Stimulated activated CD4-positive, alpha-beta T cell treated with anti-CD3 and anti-CD28 coated beads, Interleukin-1b, Interleukin-23, amount 100 ng/mL, for 24 hours (primary cell): ENCODE data around the gene CXCL12.
A peak's percentile ranks its signal among the peaks of the same experiment; 100 is the strongest.

Source experiments
- DNase-seq, 4 experiments: peaks; one replicate each; pipeline ENCODE4 v3.0.0-alpha.2; 2020; ENCODE audit warnings: low read depth in 4 of 4, low spot score in 1 of 4

Gene CXCL12

DNA sequence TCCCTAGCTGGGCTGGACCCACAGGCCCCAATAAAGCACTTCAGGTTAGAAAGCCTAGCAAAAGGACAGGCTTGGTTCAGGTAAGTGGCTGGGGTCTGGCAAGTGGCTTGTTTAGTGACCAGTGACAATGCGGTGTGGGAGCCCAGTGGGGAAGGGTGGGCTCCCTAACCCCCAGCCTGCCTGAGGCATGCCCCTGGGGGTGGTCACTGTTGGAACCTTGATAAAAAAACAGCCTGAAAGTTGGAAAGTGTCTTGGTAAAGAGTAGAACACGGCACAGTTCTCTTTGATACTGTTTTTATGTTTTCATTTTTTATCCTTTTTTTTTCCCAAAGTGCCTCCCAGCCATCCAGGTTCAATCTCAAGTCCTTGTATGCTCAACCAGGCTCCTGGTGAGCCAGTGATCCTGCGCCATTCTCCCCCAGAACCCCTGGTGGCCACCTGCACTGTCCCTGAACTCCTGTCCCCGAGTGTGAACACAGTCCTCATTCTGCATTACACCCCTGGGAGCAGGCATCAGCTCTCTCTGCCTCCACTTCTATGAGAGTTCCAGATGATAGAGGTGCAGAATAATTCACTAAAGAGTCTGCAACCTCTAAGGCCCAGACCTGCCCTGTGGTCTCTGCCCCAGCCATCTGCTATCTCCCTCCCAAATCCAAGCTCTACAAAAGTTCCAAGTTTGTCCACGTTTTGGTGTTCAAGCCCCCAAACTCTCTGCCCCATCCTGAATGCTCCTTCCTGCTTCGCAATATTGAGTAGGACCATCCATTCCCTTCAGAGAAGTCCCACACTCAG lies 15.0 kb upstream of the CXCL12 start:
- DNase-seq, result no peak

DNA sequence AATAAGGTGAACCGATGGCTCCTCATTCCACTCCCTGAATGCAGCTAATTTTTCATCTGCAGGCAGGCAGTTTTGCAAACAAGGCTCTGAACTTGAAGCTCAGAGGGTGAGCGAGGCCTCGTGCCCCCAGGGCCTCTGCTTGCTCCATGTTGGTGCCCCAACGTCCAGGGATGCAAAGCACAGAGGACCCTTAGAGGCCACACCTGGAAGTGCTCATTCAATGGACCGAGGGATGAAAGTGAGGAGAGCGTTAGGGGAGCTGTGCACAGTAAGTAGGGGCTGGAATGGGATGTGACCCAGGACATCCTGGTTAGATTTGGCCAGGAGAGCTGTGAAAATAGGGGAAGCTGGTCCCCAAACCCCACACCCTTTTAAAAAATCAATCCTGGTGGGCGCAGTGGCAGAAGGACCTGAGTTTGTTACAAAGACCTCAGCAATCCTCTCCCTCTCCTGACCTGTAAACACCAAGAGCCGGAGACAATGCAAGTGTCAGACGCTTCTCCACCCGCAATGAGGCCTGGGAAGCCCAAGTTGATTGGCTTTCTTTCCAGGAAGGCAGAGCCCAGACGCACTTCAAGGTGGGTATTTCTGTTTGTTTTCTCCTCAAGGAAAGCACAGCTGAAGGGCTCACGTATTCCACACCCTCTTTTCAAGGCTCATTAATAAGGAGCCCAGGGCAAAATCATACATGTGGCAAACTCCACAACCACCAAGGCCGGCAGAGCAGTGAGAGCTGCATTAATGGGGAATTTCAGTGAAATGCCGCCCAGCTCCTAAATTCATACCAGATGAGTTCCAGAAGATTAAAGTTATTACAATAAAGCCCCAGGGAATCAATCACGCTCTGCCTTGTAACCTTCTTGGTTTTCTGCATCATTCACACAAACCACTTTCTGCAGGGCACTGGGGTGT lies 14.1 kb upstream of the CXCL12 start:
- DNase-seq, result no peak

DNA sequence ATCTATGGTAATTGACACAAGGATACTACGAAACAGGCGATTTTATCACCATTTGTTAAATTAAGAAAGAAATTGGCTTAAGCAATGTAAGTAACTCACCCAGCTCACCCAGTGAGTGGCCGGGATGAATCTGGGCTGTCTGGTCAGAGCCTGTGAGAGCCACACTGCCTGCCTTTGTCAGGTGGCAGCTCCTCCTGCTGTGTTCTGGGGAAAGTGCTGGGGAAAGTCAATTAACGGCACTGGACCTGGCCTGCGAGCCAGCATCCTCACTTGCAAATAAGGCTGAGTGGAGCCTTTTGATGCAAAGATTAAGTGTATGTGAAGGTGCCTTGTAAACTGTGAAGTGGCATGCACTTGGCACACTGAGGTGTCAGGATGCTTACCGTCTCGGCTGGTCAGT lies 13.4 kb upstream of the CXCL12 start:
- DNase-seq, result no peak

DNA sequence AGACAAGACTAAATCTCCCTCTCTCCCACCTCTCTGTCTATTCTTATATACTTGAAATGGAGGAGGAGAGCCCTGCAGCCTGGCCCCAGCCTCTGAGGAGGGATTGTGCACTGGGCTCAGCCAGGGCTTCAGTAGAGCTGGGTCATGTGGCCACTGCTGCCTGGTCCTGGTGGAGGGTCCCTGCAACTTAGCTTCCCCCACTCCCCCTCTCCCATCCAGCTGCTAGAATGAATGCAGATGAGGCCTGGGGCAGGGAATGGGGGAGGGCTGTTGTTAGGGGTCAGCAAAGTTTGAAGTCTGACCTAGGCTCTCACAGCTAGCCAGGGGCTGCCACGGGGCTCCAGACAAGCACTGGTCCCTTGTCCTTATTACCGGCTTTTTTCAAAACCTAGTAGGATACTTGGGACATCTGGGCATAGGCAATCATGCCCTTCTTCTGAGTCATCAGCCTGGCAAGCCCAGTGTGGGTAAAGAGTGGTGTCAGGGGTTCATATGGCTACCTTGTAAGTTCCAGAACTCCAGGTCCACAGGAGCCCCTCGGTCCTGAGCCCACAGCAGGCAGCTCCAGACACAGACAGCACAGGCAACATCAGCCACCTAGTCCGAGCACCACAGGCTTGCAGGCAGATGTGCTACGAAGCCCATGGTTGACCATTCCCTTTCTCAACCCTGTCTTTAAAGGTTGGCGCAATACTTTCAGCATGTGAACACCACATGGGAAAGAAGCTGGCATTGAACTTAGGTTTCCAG lies 12.8 kb upstream of the CXCL12 start:
- no peak for DNase-seq

DNA sequence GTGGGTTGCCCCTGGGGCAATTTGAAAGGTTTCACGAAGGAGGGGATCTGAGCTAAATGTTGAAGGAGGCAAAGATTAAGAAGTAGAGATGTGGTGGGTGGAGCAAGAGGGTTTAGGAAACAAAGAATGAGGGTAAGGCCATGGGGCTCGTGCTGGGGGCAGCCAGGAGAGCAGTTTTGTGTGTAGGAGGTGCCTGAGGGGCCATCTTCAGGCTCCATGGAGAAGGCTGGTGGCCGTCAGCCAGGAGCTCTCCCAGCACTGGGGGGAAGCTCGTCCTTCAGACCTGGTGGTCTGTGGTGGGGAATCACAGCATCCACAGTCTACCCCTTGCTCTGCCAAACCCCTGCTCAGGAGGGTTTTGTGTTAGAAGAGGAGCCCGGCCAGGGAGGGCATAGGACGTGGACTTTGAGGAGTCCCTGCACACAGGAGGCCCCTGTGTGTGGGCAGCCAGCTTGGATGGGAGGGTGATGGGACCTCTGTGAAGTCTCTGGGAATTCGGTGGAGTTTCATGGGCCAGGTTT lies 11.8 kb upstream of the CXCL12 start:
- DNase-seq, result no peak

DNA sequence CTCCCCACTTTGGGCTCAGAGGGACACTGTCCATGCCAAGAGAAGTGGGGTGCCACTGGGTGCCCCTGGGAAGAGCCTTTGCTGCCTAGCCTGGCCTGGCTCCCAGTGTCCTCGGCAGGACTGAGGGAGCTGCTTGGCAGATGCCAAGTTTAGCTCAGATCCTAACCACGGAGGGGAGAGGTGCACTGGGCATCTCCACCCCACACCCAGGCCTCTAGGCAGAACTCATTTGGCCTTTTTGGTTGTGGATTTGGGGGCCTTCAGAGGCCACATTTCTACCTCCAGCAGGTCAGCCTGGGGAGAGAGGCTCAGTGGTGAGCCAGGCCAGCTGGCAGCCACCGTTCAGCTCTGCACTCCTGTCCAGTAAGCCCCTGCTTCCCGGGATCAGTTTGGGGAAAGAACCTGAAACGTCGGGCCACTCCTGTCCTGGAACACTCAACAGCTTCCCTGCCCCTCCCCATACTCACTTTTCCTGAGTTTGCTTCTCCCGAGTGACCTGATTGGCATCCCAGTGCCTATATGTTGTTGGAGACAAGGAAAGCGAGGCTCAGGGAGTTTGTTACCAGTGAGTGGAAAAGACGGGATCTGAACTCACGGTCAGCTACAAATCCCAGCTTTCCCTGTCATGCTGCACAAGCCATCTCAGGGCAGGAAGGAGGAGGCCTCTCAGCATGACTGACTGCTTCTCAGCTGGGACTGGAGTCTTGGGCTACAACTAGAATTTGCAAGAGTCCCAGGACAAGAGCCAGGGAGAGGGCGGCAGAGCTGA lies 11.2 kb upstream of the CXCL12 start:
- no peak for DNase-seq

DNA sequence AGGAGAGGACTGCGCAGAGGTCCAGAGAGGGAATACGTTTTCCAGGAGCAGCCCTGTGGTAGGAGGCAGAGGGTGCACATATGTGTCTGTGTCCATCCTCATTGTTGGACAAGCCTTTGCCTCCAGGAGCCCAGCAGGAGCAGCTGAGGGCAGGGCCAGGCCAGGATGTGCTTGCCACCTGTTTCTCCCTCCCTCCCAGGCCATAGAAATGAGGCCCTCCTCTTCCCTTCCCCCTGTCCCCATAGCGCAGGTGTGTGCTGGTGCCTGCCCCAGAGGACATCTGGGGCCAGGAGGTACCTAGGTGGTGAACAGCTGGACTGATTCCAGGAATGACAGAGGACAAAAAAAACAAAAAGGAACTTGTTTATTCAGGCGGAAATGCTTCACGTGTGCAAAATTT lies 10.5 kb upstream of the CXCL12 start:
- no peak for DNase-seq

DNA sequence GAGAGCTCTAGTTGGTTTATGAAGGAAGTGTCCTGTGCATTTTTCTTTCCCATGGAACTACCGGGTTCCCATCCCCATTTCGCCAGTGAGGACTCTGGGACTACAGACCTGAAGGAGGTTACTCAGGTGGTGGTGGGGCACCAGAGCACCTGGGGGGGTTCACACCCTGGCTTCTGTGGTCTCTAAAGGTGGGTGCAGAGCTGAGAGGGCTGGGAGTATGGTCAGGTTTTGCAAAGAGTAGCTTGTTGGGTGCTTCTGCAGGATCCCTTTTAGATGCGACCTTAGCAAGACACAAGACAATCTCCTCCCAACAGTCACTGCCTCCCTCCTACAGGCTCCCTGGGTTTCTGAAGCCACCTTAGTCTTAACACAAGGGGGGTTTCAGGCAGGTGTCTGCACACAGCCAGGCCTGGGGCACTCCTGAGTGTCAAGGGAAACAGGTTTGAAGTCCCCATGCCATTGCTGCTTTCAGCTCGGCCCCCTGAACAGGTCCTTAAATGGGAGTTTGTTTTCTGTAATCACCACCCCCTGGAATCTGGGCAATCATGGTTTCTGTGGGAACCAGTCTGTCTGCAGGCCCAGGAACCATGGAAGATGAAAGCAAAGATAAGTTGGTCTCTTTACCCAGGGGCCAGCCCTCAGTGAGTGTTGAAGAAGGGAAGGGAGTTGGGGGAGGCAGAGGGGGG lies 9.9 kb upstream of the CXCL12 start:
- DNase-seq, result no peak

DNA sequence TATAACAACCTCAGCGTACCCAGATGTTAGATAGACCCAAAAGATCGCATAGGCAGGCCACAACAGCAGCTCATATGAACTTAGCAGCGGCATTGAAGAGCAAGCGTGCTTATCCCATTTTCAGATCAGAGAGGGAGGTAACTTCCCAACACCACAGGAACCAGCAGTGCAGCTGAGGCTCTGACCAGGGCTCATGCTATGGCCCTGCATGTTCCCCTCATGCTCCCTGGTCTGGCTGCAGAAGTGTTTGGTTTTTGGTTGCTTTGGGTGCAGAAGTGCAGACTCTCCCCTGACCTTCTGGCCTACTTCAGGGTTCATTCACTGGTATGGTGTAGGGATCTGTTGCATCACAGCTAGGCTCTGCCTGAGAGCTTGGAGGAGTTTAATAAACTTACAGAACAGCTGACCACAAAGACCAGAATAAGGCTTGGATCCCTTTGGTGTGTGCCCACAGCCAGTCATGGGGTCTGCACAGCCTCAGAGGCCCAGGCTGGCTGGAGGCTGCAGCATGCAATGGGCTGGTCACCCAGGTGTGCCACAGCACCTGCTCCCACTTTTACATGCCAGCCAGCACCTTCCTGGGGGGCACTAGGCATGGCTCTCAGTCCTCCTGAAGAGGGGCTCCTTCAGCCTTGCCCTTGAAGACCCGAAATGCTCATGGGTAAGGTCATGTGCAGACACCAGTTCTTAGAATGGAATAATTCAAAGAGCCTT lies 9.1 kb upstream of the CXCL12 start:
- DNase-seq, result no peak

DNA sequence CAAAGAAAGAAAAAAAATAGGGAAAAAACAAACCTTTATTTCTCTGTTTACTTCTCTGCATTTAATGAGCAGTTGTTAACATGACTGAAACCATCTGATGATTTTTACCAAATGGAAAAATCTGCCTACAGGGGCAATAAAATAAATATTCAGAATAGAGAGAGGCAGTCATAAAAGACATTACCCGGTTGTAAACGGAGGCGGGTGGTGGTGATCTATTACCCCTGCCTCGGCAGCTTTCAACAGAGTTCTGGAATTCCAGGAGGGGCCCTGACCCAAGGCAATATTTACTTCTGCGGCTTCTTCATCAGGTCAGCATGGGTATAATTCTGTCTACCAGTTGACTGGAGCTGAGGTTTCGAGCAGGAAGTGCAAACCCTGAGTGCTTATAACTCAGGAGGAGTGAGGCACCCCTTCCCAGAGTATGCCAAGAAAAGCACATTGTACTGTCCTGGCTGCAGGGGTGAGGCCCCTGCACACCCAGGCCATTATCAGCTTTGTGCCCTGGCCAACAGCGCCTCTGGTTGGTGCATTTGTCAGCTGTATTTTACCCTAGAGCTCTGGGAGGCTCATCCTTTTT lies 8.2 kb upstream of the CXCL12 start:
- DNase-seq, result no peak

DNA sequence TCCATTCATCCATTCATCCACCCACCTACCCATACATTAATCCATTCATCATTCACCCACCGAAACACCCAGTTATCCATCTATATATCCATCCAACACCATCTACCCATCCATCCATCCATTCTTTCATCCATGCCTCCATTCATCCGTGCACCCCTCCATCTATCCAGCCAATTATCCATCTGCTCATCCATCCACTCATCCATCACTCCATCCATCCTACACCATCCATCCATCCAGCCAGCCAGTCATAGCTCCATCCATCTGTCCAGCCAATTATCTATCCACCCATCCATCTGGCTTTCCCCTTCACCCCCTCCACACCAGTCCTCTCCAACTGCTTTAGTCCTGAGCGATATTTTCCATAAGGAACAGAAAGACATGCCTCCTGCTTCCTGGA lies 7.5 kb upstream of the CXCL12 start:
- no peak for DNase-seq

DNA sequence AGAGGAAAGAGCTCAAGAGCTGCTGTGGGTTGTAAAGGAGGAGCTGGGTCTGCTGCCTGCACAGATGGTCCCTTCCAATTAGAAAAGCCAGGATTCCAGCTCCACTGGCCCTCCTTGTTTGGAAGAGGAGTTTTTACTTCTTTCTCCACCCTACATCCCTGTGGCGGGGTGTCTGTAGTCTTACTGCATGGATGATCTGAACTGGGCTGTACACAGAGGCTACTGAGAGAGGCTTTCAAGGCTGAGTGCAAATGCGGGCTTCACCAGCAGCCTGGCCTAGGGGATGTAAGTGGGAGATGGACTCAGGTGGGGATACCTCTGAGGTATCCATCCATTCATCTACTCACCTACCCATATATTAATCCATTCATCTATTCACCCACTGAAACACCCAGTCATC lies 7.1 kb upstream of the CXCL12 start:
- DNase-seq, result no peak

DNA sequence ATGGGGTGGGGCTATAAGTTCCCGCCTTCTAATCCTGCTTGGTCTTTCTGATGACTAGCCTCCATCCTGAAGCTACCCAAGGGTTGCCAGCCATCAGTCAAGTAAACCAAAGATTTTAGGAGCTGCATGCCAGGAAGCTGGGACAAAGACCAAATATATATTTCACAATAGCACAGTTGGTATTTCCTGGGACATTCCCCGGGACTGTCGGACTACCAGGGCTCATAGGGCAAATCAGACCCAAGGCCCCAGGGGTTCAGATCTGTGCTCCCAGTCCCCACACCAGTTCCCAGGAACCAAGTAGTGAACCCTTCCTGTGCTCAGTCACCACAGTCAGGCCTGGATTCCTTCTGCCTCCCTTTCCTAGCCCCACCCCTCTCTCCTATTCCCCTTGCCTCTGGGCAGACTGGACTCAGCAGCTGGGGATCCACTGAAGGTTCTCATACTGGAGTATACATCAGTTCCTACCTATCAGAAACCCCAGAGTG lies 5.7 kb upstream of the CXCL12 start:
- DNase-seq, result no peak

DNA sequence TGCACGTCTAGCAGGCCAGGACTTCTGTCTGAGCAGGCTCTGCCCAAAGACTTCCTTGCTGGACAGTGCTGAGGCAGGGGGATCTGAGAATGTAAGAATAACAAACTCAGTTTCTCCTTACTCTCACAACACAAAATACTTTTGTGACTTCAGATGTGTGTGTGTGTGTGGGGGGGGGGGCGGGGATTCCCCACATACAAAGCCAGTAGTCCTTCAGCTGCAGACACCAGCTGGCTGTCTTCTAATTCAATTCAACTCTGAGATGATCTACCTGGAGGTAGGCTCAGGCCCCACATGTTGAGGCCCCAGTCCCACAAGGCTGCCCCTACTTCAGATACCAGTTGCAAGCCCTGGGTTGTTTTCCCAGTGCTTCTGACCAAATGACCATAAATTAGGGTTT lies 4.7 kb upstream of the CXCL12 start:
- DNase-seq, result no peak

DNA sequence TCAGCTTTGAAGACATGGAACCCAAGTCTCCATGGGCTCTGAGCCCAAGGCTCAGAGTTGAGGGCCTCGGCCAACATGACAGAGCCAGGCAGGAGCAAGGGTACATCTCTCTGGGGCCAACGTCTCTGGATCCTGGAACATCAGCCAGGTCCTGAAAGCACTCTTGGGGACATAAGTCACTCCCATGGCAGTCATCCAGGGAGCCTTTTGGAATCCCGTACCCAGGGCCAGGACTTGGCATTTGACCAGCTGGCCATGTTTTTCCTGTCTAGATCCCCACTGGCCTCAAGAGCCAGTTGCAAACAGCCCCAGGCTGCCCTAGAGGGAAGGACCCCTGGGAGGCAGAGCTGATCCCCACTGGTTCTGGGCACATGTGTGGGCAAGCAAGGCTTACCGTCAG lies 4.3 kb upstream of the CXCL12 start:
- DNase-seq, result no peak

DNA sequence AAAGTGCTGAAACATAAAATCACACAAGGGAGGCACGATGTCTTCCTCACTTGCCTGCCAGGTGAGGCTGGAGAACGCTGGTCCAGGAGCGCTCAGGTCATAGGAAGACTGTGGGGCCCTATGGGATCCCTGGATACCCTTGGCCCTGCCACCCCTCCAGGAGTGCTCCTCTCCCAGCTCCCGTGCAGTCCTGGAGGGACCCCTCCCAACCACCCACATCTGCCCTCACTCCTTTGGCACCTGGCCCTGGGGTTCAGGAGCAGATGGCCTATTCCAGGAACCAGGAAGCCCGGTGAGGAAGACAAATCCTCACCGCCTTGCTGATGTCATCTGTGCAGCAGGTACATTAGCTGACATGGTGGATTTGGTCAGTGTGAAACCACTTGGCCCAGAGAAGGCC lies 3.7 kb upstream of the CXCL12 start:
- no peak for DNase-seq

DNA sequence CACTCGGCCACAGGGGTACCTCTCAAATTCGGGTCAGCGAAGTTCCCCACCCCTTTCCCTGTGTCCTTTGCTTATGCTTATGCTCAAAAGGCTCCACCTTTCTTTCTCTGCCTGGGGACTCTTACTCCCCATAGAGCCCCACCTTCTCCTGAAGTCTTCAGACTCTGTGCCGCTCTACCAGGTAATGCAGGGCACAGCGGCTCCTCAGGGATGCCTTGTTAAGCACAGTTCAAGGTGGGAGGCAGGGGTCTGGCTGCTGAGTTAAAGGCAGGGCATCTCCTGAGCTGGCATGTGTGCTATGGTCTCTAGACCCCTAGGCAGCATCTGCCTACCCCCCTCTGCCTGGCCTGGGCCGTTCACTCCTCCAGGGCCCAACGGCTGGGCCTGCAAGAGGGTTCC lies 3.0 kb upstream of the CXCL12 start:
- DNase-seq, result no peak

DNA sequence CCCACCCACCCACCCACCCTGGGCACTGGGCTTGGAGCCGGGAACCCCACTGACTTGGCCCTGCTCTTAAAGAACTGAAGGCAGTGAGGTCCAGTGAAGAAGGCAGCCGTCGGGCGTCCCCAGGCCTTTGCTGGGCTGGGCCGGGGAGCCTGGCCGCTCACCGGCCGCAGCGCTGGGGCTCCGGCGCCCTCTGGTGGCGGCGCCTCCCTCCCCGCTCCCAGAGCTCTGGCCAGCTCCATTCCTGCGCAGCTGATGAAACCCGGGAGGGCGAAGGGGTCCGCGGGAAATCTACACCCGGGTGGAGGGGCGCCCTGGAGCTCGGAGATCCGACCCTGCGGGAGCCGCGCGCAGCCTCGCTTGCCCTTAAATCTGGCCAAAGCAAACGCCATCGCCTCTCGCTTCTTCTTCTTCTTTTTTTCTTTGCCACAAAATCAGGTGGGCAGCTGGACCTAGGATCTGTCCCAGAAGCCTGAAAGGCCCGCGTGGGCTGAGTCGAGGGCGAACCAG lies 1.7 kb upstream of the CXCL12 start:
- peak in 1 of 4 experiments; percentile 21 for DNase-seq
